Gastrocnemius medialis (tissue), 4 donors: ENCODE results near the gene CFAP45.

Source experiments
- POLR2A ChIP-seq, 2 donors: fragments of 450-650 bp; IDR thresholded peaks; one replicate each; pipeline ENCODE4 v1.6.1; 2017; ENCODE audit warnings: antibody characterized with exemption in 2 of 2, mild to moderate bottlenecking in 2 of 2, moderate library complexity in 2 of 2
- TF ChIP-seq, protein P1 (sequence below), 5 experiments: fragments of 450-650 bp in 3 of 5; fragments of 200-600 bp in 2 of 5; sonication (generic) in 2 of 5; IDR thresholded peaks in 4 of 5; conservative IDR thresholded peaks in 1 of 5; 1 replicate in 4 of 5; 2 replicates in 1 of 5; pipeline ENCODE4 v1.5.1; 2016 to 2019; ENCODE audit warnings: antibody characterized with exemption in 5 of 5, mild to moderate bottlenecking in 3 of 5, moderate library complexity in 3 of 5

DNA sequence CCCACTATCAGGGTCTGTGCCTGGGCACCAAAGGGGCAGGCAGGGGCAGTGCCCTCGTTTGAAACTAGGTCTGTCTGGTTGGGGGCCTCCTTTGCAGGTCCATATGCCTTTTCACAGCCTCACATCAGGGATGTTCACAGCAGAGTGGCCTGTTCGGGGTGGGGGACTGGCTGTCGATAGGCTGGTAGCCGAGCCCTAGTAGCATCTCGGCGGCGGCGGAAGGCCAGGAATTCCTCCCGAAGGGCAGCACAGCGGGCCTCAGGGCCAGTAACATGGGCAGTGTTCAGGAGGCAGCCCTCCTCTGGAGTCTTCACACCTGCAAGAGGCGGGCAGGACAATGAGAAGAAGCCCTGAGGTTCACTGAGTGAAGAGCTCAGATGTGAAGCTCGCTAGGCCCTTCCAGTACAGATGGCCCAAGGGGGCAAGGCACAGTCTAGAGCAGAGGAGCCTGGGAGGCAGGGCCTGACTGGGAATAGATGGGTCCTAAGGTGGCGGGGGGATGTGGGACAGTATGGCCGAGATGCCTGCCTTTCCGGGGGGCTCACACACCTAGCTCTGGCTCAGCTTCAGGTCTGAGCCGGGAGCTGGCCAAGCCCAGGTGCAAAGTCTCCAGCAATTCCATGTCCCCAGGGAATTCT lies 27.4 kb upstream of the CFAP45 start:
- no peak for TF ChIP-seq POLR2A (IDR thresholded peaks at IDR 0.05)
- TF ChIP-seq, protein P1, sequence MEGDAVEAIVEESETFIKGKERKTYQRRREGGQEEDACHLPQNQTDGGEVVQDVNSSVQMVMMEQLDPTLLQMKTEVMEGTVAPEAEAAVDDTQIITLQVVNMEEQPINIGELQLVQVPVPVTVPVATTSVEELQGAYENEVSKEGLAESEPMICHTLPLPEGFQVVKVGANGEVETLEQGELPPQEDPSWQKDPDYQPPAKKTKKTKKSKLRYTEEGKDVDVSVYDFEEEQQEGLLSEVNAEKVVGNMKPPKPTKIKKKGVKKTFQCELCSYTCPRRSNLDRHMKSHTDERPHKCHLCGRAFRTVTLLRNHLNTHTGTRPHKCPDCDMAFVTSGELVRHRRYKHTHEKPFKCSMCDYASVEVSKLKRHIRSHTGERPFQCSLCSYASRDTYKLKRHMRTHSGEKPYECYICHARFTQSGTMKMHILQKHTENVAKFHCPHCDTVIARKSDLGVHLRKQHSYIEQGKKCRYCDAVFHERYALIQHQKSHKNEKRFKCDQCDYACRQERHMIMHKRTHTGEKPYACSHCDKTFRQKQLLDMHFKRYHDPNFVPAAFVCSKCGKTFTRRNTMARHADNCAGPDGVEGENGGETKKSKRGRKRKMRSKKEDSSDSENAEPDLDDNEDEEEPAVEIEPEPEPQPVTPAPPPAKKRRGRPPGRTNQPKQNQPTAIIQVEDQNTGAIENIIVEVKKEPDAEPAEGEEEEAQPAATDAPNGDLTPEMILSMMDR (IDR thresholded peaks at IDR 0.05 in 4 of 5, conservative IDR thresholded peaks at IDR 0.05 in 1 of 5) = no peak
